IMR-90 (cell line): ENCODE measurements around the gene SS18. TPM values are rescaled to one million over a fixed set of nuclear protein-coding genes. Genes with fewer than 3 reads are reported as not detected.

ENCODE experiments used
- BHLHE40 ChIP-seq: fragments of 150-350 bp; IDR thresholded peaks from 2 replicates; pipeline ENCODE4 v1.6.1; 2016; ENCODE audit warnings: mild to moderate bottlenecking, low read depth, low read length
- CEBPB ChIP-seq: IDR thresholded peaks from 2 replicates; pipeline ENCODE4 v1.6.1; 2012; ENCODE audit warnings: low read depth, low read length, improper control_type of control experiment
- FOS ChIP-seq: fragments of 150-350 bp; IDR thresholded peaks from 2 replicates; pipeline ENCODE4 v1.6.1; 2016; ENCODE audit warnings: low read depth, low read length
- MAZ ChIP-seq: IDR thresholded peaks from 2 replicates; pipeline ENCODE4 v1.6.1; 2012; ENCODE audit warnings: low read depth, mild to moderate bottlenecking, low read length, improper control_type of control experiment, moderate library complexity, borderline replicate concordance
- RAD21 ChIP-seq: IDR thresholded peaks from 2 replicates; pipeline ENCODE4 v1.6.1; 2012; ENCODE audit warnings: low read length, improper control_type of control experiment
- RCOR1 ChIP-seq: IDR thresholded peaks from 2 replicates; pipeline ENCODE4 v1.6.1; 2012; ENCODE audit warnings: mild to moderate bottlenecking, low read length, improper control_type of control experiment; ENCODE audit not compliant: insufficient replicate concordance
- RFX5 ChIP-seq: IDR thresholded peaks from 2 replicates; pipeline ENCODE4 v1.8.0; 2012; ENCODE audit warnings: low read depth, mild to moderate bottlenecking, low read length, moderate library complexity
- polyA plus RNA-seq, 3 experiments: library from polyadenylated mRNA; depleted of rRNA; stranded (reverse); fragments of >200 nt; gene quantifications; 2 replicates each; pipeline ENCODE4 v1.2.3, GENCODE V29; 2012; ENCODE audit warnings: low replicate concordance in 1 of 3
- total RNA-seq: library from RNA; depleted of rRNA; stranded (reverse); fragments of >200 nt; gene quantifications from 2 replicates; pipeline ENCODE4 v1.2.3, GENCODE V29; 2012
- TF ChIP-seq, protein P1 (sequence below): fragments of 150-350 bp; IDR thresholded peaks from 2 replicates; pipeline ENCODE4 v1.6.1; 2017; ENCODE audit warnings: mild to moderate bottlenecking, antibody characterized with exemption, low read length, low read depth

Gene SS18
- total and polyA plus RNA-seq, 2 of the 4 experiments (the other 2 are of a cell fraction): 112 to 242 TPM

DNA sequence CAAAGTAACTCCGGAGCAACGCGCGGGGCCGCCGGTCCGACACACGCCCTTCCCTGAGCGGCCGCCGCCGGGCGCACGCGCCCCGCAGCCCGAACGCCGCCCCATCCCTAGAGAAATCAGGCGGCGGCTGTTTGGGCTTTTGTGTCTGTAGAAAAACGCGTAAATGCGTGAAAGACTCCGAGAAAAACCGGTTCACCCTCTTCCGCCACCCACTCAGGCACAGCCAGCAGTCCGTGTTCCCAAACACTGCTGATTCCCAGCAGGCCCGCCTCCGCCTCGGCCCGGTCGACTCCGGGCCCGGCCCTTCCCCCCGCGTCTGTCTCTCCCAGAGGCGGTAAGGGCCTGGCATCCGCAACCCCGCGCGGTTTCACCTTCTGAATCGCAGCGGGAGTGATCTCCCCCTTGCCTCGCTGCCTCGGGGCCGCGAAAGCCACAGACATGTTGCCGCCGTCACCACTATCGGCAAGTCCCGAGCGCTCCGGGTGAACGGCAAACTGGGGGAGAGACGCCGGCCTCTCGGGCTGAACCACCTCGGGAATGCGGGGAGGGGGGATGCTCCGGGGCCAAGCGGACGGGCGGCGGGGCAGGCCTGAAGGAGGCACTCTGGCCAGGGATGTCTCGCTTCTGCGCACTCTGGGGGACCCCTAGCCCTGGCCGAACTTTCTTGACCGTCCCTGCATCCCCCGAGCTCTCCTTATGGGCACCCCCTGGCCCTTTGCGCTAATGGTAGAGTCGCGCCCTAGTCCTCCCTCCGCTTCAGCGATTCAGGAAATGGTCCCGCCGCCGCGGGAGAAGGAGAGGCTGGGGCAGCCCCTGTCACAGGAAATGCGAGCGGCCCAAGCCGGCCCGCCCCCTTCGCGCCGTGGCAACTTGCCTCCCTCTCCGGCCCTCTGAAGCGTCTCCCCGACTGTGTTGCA is at the start of gene SS18 (continued):
- TF ChIP-seq, protein P1, sequence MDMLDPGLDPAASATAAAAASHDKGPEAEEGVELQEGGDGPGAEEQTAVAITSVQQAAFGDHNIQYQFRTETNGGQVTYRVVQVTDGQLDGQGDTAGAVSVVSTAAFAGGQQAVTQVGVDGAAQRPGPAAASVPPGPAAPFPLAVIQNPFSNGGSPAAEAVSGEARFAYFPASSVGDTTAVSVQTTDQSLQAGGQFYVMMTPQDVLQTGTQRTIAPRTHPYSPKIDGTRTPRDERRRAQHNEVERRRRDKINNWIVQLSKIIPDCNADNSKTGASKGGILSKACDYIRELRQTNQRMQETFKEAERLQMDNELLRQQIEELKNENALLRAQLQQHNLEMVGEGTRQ: peak; percentile 24
- TF ChIP-seq RAD21: no peak; the same call in 1 of the 2 replicates
- peak; percentile 96 for TF ChIP-seq BHLHE40
- no peak for TF ChIP-seq CEBPB
- TF ChIP-seq FOS: no peak
- TF ChIP-seq RCOR1: no peak
- no peak for TF ChIP-seq RFX5
- peak; percentile 41; the same call in 1 of the 2 replicates for TF ChIP-seq MAZ
